ENCODE measurements around the gene SFRP4.

Gene SFRP4

GRCh38 chr7:37916673-37917660, at the start of gene SFRP4:
SFRP4 (minus strand) TSS chr7:37916817; CDS start chr7:37916537, 280 bp downstream.
- DNase-seq: peak; percentile 69 to 84
- no peaks in the 10 kb centered on the region for H3K36me3 ChIP-seq
- H3K27ac ChIP-seq: peak within 1 kb of the TSS; percentile 80 to 89
- peak; percentile 70 to 78 for TF ChIP-seq CTCF (IDR thresholded peaks at IDR 0.05)
- H3K27me3 ChIP-seq: no peaks in the 10 kb centered on the region
- intact Hi-C loops (cut with DNase I; ENCODE audit: low total_unique reads): loop anchor here (2.0 kb wide), 1 partner anchor 262 kb away; the partner anchor contains the start of gene STARD3NL
- no peaks in the 10 kb centered on the region for H3K9me3 ChIP-seq
- H3K4me3 ChIP-seq: peak within 1 kb of the TSS; percentile 66 to 86
- H3K4me1 ChIP-seq: peaks cover 0 to 30% (median 22%) of the 10 kb centered on the region in 4 donors

DNA sequence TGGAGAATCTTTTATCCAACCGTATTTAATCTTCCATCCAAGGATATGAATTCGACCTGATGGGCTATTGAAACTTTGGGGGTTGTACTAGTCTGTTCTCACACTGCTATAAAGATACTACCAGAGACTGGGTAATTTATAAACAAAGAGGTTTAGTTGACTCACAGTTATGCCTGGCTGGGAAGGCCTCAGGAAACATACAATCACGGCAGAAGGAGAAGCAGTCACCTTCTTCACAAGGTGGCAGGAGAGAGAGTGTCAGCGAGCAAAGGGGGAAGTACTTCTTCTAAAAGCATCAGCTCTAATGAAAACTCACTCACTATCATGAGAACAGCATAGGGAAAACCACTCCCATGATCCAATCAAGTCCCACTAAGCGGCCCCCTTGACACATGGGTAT, 47.6 kb upstream of the SFRP4 start:
- no peaks in the 10 kb centered on the region for H3K4me1 ChIP-seq
- H3K9me3 ChIP-seq: no peaks in the 10 kb centered on the region
- no peaks in the 10 kb centered on the region for H3K27me3 ChIP-seq
- no peak overlapping the region for H3K4me3 ChIP-seq
- no peak for TF ChIP-seq CTCF (IDR thresholded peaks at IDR 0.05)
- H3K27ac ChIP-seq: no peak overlapping the region
- intact Hi-C loops (cut with DNase I; ENCODE audit: low total_unique reads): no loop called here
- no peaks in the 10 kb centered on the region for H3K36me3 ChIP-seq
- no peak for DNase-seq

DNA sequence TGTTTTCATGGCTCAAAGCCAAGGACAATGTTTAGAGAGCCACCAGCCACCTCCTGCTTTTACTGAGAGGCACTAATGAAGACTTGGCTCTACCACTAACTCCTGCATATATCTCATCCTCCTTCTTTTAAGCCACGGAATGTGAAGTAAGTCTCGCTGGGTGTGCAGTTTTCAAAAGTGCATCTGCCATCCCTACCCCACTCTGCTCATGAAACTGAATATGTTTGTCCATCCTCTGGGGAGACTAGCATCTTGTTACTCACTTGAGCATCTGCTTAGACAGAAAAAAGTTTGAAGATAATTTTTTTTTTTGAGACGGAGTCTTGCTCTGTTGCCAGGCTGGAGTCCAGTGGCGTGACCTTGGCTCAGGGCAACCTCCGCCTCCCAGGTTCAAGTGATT, 44.6 kb upstream of the SFRP4 start:
- Histone ChIP-seq H3K27ac (no peak overlapping the region), H3K27me3 (no peaks in the 10 kb centered on the region), H3K4me1 (no peaks in the 10 kb centered on the region), H3K36me3 (no peaks in the 10 kb centered on the region), H3K9me3 (peaks cover 0 to 2% (median 0%) of the 10 kb centered on the region in 3 donors), H3K4me3 (no peak overlapping the region)
- intact Hi-C loops (cut with DNase I; ENCODE audit: low total_unique reads): no loop called here
- no peak for DNase-seq
- TF ChIP-seq CTCF (IDR thresholded peaks at IDR 0.05): no peak

- Histone ChIP-seq H3K27ac (no peak overlapping the region), H3K27me3 (no peaks in the 10 kb centered on the region), H3K9me3 (peaks cover 0 to 2% (median 0%) of the 10 kb centered on the region in 3 donors), H3K4me3 (no peak overlapping the region), H3K4me1 (no peaks in the 10 kb centered on the region), H3K36me3 (no peaks in the 10 kb centered on the region)
- TF ChIP-seq CTCF (IDR thresholded peaks at IDR 0.05): no peak
- intact Hi-C loops (cut with DNase I; ENCODE audit: low total_unique reads): no loop called here
- DNase-seq: no peak
Observed at GRCh38 chr7:37960483-37960882, 43.9 kb upstream of the SFRP4 start.

DNA sequence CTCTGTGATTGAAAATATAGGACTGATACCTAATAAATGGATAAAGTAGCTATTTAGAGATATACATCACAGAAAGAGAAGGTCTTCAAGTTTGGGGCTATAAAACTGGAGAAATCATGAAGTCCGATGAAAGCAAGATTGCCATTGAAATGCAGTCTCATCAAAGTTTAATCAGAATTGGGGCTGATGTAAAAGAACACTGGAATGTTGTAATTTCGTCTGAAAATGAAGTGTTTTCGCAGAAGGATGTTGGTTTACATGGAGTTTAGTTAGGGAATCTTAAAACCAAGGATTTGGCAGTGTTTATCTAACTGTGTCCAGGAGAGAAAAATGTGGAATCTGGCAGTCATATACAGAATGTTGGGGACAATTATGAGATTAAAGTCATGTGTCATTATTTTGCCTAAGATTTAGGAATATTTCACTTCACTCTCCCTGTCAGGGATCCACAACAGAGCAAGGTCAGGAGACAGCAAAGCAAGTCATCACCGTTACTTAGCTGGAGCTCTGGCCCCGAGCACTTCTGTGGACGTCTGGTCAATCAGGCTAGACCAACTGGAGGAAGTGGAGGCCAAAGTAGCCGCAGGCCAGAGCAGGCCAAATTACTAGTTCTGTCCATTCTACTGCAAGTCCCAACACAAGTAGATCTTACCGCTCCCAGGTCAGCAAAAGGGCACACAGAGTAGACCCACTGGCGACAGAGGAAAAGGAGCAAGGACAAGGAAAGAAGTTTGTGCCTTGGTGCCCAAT, 40.8 kb upstream of the SFRP4 start:
- peaks cover 0 to 3% (median 3%) of the 10 kb centered on the region in 3 donors for H3K36me3 ChIP-seq
- peaks cover 0 to 2% (median 0%) of the 10 kb centered on the region in 3 donors for H3K9me3 ChIP-seq
- no peaks in the 10 kb centered on the region for H3K27me3 ChIP-seq
- H3K4me3 ChIP-seq: no peak overlapping the region
- no peaks in the 10 kb centered on the region for H3K4me1 ChIP-seq
- DNase-seq: no peak
- intact Hi-C loops (cut with DNase I; ENCODE audit: low total_unique reads): no loop called here
- H3K27ac ChIP-seq: no peak overlapping the region
- TF ChIP-seq CTCF (IDR thresholded peaks at IDR 0.05): no peak

Measured in tibial artery (tissue), 4 donors.